WTC11 (cell line): Measurements from ENCODE around the gene MST1R. TPM values are rescaled to one million over a fixed set of nuclear protein-coding genes. Genes with fewer than 3 reads are reported as not detected.

Source experiments
- AR ChIP-seq: fragments of 250-450 bp; sonication (Bioruptor Pico); IDR thresholded peaks from 2 replicates; pipeline ENCODE4 v1.9.0; 2021; ENCODE audit warnings: mild to moderate bottlenecking
- ATF1 ChIP-seq: sonication (generic); formaldehyde crosslinking; IDR thresholded peaks from 2 replicates; pipeline ENCODE4 v1.8.1; 2023; ENCODE audit warnings: mild to moderate bottlenecking, moderate library complexity, missing genetic modification reagents
- CTCF ChIP-seq: fragments of 200-600 bp; IDR thresholded peaks from 2 replicates; pipeline ENCODE4 v1.8.0; 2022; ENCODE audit warnings: antibody characterized with exemption
- EMX1 ChIP-seq: fragments of 250-450 bp; sonication (Bioruptor Pico); IDR thresholded peaks from 2 replicates; pipeline ENCODE4 v1.8.0; 2021; ENCODE audit warnings: mild to moderate bottlenecking
- GTF2I ChIP-seq: fragments of 250-450 bp; sonication (Bioruptor Pico); conservative IDR thresholded peaks from 2 replicates; pipeline ENCODE4 v1.4.0; 2021; ENCODE audit warnings: mild to moderate bottlenecking
- NFATC4 ChIP-seq: fragments of 250-450 bp; sonication (Bioruptor Pico); IDR thresholded peaks from 2 replicates; pipeline ENCODE4 v1.9.0; 2021; ENCODE audit warnings: mild to moderate bottlenecking
- NR1H2 ChIP-seq: sonication (generic); formaldehyde crosslinking; IDR thresholded peaks from 2 replicates; pipeline ENCODE4 v1.9.0; 2021; ENCODE audit warnings: mild to moderate bottlenecking, moderate library complexity, missing genetic modification reagents
- NR3C1 ChIP-seq: sonication (generic); formaldehyde crosslinking; conservative IDR thresholded peaks from 2 replicates; pipeline ENCODE4 v1.8.1; 2023; ENCODE audit warnings: low read depth, mild to moderate bottlenecking, missing genetic modification reagents
- OVOL2 ChIP-seq: fragments of 250-450 bp; sonication (Bioruptor Pico); IDR thresholded peaks from 2 replicates; pipeline ENCODE4 v1.9.0; 2021; ENCODE audit warnings: mild to moderate bottlenecking, borderline replicate concordance
- SOX15 ChIP-seq: fragments of 250-450 bp; sonication (Bioruptor Pico); IDR thresholded peaks from 2 replicates; pipeline ENCODE4 v1.9.0; 2021; ENCODE audit warnings: mild to moderate bottlenecking
- STAT6 ChIP-seq: sonication (generic); formaldehyde crosslinking; conservative IDR thresholded peaks from 2 replicates; pipeline ENCODE4 v1.8.1; 2023; ENCODE audit warnings: mild to moderate bottlenecking, low read depth, missing genetic modification reagents, moderate library complexity
- ZNF317 ChIP-seq: sonication (generic); formaldehyde crosslinking; IDR thresholded peaks from 2 replicates; pipeline ENCODE4 v1.8.1; 2023; ENCODE audit warnings: low read depth, mild to moderate bottlenecking, moderate library complexity, missing genetic modification reagents, borderline replicate concordance
- ZNF425 ChIP-seq: fragments of 250-450 bp; sonication (Bioruptor Pico); conservative IDR thresholded peaks from 2 replicates; pipeline ENCODE4 v1.9.0; 2021; ENCODE audit warnings: mild to moderate bottlenecking
- ZNF671 ChIP-seq: fragments of 250-450 bp; sonication (Bioruptor Pico); IDR thresholded peaks from 2 replicates; pipeline ENCODE4 v1.8.0; 2021; ENCODE audit warnings: mild to moderate bottlenecking
- total RNA-seq: library from RNA; stranded (reverse); gene quantifications from 3 replicates; pipeline ENCODE4 v1.2.3, GENCODE V29; 2021
- TF ChIP-seq, protein P1 (sequence below): sonication (generic); formaldehyde crosslinking; IDR thresholded peaks from 2 replicates; pipeline ENCODE4 v1.8.1; 2022; ENCODE audit warnings: low read depth, missing genetic modification reagents, borderline replicate concordance
- TF ChIP-seq, protein P2 (sequence below): sonication (generic); formaldehyde crosslinking; IDR thresholded peaks from 2 replicates; pipeline ENCODE4 v1.8.0; 2022; ENCODE audit warnings: missing genetic modification reagents
- TF ChIP-seq, protein P3 (sequence below): sonication (generic); formaldehyde crosslinking; IDR thresholded peaks from 2 replicates; pipeline ENCODE4 v1.8.0; 2022; ENCODE audit warnings: mild to moderate bottlenecking, missing genetic modification reagents
- TF ChIP-seq, protein P4 (sequence below): fragments of 250-450 bp; sonication (Bioruptor Pico); IDR thresholded peaks from 2 replicates; pipeline ENCODE4 v2.1.2; 2022; ENCODE audit warnings: mild to moderate bottlenecking, moderate library complexity
- TF ChIP-seq, protein P5 (sequence below): sonication (generic); formaldehyde crosslinking; IDR thresholded peaks from 2 replicates; pipeline ENCODE4 v1.8.1; 2022; ENCODE audit warnings: mild to moderate bottlenecking, moderate library complexity, missing genetic modification reagents

Gene MST1R
- total RNA-seq, 1 experiment from 2014 or later: 6.2 TPM

GRCh38 chr3:49856181-49857005, 47.3 kb downstream of the MST1R start, which contains the start of gene TRAIP (continued):
- TF ChIP-seq, protein P1, sequence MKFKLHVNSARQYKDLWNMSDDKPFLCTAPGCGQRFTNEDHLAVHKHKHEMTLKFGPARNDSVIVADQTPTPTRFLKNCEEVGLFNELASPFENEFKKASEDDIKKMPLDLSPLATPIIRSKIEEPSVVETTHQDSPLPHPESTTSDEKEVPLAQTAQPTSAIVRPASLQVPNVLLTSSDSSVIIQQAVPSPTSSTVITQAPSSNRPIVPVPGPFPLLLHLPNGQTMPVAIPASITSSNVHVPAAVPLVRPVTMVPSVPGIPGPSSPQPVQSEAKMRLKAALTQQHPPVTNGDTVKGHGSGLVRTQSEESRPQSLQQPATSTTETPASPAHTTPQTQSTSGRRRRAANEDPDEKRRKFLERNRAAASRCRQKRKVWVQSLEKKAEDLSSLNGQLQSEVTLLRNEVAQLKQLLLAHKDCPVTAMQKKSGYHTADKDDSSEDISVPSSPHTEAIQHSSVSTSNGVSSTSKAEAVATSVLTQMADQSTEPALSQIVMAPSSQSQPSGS: no peak
- TF ChIP-seq GTF2I (CRISPR knock-in tag): no peak
- no peak for TF ChIP-seq NFATC4 (CRISPR knock-in tag)
- TF ChIP-seq NR3C1 (CRISPR knock-in tag): no peak
- TF ChIP-seq ZNF671 (CRISPR knock-in tag): peak; percentile 36; the same call in 1 of the 2 replicates
- no peak for TF ChIP-seq OVOL2 (CRISPR knock-in tag)
- TF ChIP-seq, protein P2, sequence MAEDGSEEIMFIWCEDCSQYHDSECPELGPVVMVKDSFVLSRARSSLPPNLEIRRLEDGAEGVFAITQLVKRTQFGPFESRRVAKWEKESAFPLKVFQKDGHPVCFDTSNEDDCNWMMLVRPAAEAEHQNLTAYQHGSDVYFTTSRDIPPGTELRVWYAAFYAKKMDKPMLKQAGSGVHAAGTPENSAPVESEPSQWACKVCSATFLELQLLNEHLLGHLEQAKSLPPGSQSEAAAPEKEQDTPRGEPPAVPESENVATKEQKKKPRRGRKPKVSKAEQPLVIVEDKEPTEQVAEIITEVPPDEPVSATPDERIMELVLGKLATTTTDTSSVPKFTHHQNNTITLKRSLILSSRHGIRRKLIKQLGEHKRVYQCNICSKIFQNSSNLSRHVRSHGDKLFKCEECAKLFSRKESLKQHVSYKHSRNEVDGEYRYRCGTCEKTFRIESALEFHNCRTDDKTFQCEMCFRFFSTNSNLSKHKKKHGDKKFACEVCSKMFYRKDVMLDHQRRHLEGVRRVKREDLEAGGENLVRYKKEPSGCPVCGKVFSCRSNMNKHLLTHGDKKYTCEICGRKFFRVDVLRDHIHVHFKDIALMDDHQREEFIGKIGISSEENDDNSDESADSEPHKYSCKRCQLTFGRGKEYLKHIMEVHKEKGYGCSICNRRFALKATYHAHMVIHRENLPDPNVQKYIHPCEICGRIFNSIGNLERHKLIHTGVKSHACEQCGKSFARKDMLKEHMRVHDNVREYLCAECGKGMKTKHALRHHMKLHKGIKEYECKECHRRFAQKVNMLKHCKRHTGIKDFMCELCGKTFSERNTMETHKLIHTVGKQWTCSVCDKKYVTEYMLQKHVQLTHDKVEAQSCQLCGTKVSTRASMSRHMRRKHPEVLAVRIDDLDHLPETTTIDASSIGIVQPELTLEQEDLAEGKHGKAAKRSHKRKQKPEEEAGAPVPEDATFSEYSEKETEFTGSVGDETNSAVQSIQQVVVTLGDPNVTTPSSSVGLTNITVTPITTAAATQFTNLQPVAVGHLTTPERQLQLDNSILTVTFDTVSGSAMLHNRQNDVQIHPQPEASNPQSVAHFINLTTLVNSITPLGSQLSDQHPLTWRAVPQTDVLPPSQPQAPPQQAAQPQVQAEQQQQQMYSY (CRISPR knock-in tag): no peak
- TF ChIP-seq EMX1 (CRISPR knock-in tag): 0 out of 2 replicates have a peak, but pooled peaks have one; percentile 35
- TF ChIP-seq, protein P3, sequence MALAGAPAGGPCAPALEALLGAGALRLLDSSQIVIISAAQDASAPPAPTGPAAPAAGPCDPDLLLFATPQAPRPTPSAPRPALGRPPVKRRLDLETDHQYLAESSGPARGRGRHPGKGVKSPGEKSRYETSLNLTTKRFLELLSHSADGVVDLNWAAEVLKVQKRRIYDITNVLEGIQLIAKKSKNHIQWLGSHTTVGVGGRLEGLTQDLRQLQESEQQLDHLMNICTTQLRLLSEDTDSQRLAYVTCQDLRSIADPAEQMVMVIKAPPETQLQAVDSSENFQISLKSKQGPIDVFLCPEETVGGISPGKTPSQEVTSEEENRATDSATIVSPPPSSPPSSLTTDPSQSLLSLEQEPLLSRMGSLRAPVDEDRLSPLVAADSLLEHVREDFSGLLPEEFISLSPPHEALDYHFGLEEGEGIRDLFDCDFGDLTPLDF (CRISPR knock-in tag): no peak
- TF ChIP-seq ZNF317 (CRISPR knock-in tag): no peak
- TF ChIP-seq, protein P4, sequence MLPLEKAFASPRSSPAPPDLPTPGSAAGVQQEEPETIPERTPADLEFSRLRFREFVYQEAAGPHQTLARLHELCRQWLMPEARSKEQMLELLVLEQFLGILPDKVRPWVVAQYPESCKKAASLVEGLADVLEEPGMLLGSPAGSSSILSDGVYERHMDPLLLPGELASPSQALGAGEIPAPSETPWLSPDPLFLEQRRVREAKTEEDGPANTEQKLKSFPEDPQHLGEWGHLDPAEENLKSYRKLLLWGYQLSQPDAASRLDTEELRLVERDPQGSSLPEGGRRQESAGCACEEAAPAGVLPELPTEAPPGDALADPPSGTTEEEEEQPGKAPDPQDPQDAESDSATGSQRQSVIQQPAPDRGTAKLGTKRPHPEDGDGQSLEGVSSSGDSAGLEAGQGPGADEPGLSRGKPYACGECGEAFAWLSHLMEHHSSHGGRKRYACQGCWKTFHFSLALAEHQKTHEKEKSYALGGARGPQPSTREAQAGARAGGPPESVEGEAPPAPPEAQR (CRISPR knock-in tag): no peak
- TF ChIP-seq NR1H2: no peak
- no peak for TF ChIP-seq SOX15 (CRISPR knock-in tag)
- TF ChIP-seq, protein P5, sequence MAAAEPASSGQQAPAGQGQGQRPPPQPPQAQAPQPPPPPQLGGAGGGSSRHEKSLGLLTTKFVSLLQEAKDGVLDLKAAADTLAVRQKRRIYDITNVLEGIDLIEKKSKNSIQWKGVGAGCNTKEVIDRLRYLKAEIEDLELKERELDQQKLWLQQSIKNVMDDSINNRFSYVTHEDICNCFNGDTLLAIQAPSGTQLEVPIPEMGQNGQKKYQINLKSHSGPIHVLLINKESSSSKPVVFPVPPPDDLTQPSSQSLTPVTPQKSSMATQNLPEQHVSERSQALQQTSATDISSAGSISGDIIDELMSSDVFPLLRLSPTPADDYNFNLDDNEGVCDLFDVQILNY (CRISPR knock-in tag): peak; percentile 73; the same call in 1 of the 2 replicates
- no peak for TF ChIP-seq CTCF
- no peak for TF ChIP-seq ZNF425
- 0 out of 2 replicates have a peak, but pooled peaks have one; percentile 46 for TF ChIP-seq ATF1 (CRISPR knock-in tag)
- no peak for TF ChIP-seq AR
- no peak for TF ChIP-seq STAT6 (CRISPR knock-in tag)
